Sigmoid colon (tissue), 7 donors: ENCODE measurements around the gene CDK9. TPM values are rescaled to one million over a fixed set of nuclear protein-coding genes. Genes with fewer than 3 reads are reported as not detected.
A peak's percentile ranks its signal among the peaks of the same experiment; 100 is the strongest.

Experiments
- DNase-seq: peaks from one replicate; pipeline ENCODE4 v3.0.0-alpha.2; 2019
- H3K27ac ChIP-seq, 4 donors: fragments of 200-600 bp; sonication (generic); one replicate each; pipeline ENCODE4 v1.5.1; 2016 to 2019; ENCODE audit warnings: mild to moderate bottlenecking in 1 of 4
- H3K27me3 ChIP-seq, 3 donors: fragments of 200-600 bp; sonication (generic); one replicate each; pipeline ENCODE4 v1.5.1; 2019; ENCODE audit warnings: mild to moderate bottlenecking in 1 of 3
- H3K36me3 ChIP-seq, 4 donors: fragments of 200-600 bp; sonication (generic); one replicate each; pipeline ENCODE4 v1.5.1; 2016 to 2019
- H3K4me1 ChIP-seq, 4 donors: fragments of 200-600 bp; sonication (generic); one replicate each; pipeline ENCODE4 v1.5.1; 2017 to 2019
- H3K4me3 ChIP-seq, 4 donors: fragments of 200-600 bp; sonication (generic); one replicate each; pipeline ENCODE4 v1.5.1; 2017 to 2019; ENCODE audit warnings: mild to moderate bottlenecking in 2 of 4, moderate library complexity in 1 of 4
- H3K9me3 ChIP-seq, 4 donors: fragments of 200-600 bp in 3 of 4; sonication (generic) in 3 of 4; one replicate each; pipeline versions ENCODE4 v1.5.1 to v1.6.1; 2013 to 2019
- EP300 ChIP-seq, 4 donors: sonication (generic); formaldehyde crosslinking; IDR thresholded peaks; one replicate each; pipeline ENCODE4 v1.6.1; 2017; ENCODE audit warnings: antibody characterized with exemption in 4 of 4
- POLR2A ChIP-seq, 2 donors: fragments of 450-650 bp; IDR thresholded peaks; one replicate each; pipeline ENCODE4 v1.6.1; 2016; ENCODE audit warnings: antibody characterized with exemption in 2 of 2, mild to moderate bottlenecking in 2 of 2, moderate library complexity in 2 of 2
- POLR2AphosphoS5 ChIP-seq, 4 donors: sonication (generic); formaldehyde crosslinking; IDR thresholded peaks; one replicate each; pipeline ENCODE4 v1.6.1; 2017; ENCODE audit warnings: antibody characterized with exemption in 4 of 4
- WGBS, 2 donors: extraction: QIAGEN DNeasy Blood & Tissue Kit; methylation state at CpG; one replicate each; pipeline ENCODE4 v1.1.7; 2013; 5-methylcytosine and 5-hydroxymethylcytosine counted together
- intact Hi-C: fragments of 100-400 bp; cut with DNase I; formaldehyde crosslinking; loops from one replicate; pipeline ENCODE4 v1.15.1; 2023
- polyA plus RNA-seq, 3 donors: library from polyadenylated mRNA; stranded (reverse); fragments of 200-250 nt; gene quantifications; one replicate each; pipeline ENCODE4 v1.2.3, GENCODE V29; 2013
- total RNA-seq, 4 donors: library from RNA; depleted of rRNA; stranded (reverse); fragments of >200 nt; gene quantifications; one replicate each; pipeline ENCODE4 v1.1.0, GENCODE V29; 2016
- TF ChIP-seq, protein P1 (sequence below), 4 experiments: fragments of 450-650 bp in 3 of 4; fragments of 200-600 bp in 1 of 4; IDR thresholded peaks; one replicate each; pipeline ENCODE4 v1.5.1; 2016 to 2019; ENCODE audit warnings: antibody characterized with exemption in 4 of 4, mild to moderate bottlenecking in 3 of 4, moderate library complexity in 2 of 4
- donor health status: healthy with polysubstance abuse.
- donor health status: Bipolar disorder and iron deficiency.
- donor health status: healthy.

CDK9 gene
- total and polyA plus RNA-seq, 7 donors: 28.9 to 77.2 (median 47.2) TPM

GRCh38 chr9:127789179-127789578 lies 3.3 kb downstream of the CDK9 start:
- Histone ChIP-seq H3K36me3 (peaks cover 27 to 56% (median 47%) of the 10 kb centered on the region in 4 donors), H3K4me1 (peaks cover 0 to 37% (median 31%) of the 10 kb centered on the region in 4 donors), H3K27ac (no peak overlapping the region), H3K4me3 (no peak overlapping the region), H3K27me3 (no peaks in the 10 kb centered on the region), H3K9me3 (no peaks in the 10 kb centered on the region)
- intact Hi-C loops: loop anchor here (5.0 kb wide), 2 partner anchors 128 to 177 kb away; partner anchors contain the start of genes ST6GALNAC4 and STXBP1
- 89 to 91% methylated on average over 25 of the region's 25 CpGs for WGBS, 2 donors
- TF ChIP-seq POLR2AphosphoS5 (IDR thresholded peaks at IDR 0.05) (no peak), POLR2A (IDR thresholded peaks at IDR 0.05) (no peak), EP300 (IDR thresholded peaks at IDR 0.05) (no peak)
- TF ChIP-seq, protein P1, sequence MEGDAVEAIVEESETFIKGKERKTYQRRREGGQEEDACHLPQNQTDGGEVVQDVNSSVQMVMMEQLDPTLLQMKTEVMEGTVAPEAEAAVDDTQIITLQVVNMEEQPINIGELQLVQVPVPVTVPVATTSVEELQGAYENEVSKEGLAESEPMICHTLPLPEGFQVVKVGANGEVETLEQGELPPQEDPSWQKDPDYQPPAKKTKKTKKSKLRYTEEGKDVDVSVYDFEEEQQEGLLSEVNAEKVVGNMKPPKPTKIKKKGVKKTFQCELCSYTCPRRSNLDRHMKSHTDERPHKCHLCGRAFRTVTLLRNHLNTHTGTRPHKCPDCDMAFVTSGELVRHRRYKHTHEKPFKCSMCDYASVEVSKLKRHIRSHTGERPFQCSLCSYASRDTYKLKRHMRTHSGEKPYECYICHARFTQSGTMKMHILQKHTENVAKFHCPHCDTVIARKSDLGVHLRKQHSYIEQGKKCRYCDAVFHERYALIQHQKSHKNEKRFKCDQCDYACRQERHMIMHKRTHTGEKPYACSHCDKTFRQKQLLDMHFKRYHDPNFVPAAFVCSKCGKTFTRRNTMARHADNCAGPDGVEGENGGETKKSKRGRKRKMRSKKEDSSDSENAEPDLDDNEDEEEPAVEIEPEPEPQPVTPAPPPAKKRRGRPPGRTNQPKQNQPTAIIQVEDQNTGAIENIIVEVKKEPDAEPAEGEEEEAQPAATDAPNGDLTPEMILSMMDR (IDR thresholded peaks at IDR 0.05): no peak
- no peak for DNase-seq

DNA sequence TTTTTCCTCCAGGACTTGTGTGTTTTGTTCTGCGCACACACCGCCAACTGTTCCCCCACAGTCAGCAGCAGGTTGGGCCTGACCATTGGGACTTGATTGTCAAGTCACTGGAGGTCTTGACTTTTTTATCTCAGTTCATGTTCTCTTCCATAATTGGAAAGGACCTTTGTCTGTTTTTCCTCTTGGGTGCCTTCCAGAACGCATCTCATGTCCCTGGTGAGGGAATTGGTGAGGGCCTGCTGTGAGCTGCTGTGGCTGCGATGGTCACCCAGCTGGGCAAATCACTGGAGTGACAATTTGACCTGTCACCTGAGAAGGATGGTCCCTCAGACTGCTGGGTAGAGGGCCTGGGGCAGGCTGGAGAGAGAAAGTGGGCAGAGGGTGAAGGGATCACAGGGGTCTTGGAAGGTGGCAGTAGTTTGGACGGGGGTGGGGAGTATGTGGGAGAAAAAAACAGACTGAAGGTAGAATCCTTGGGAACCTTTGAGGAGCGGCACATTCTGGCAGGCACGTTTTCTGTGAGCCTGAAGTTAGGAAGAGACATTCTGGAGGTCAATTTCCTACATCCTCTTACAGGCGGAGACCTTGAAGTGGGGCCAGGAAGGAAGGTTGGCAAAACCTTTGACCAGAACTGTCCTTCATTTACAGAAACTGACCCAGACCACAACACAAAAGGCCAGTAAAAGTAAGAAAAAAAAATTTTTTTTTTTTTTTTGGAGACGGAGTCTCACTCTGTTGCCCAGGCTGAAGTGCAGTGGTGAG lies 4.4 kb downstream of the CDK9 start:
- Histone ChIP-seq H3K9me3 (no peaks in the 10 kb centered on the region), H3K36me3 (peaks cover 27 to 60% (median 47%) of the 10 kb centered on the region in 4 donors), H3K4me3 (no peak overlapping the region), H3K27me3 (no peaks in the 10 kb centered on the region), H3K27ac (no peak overlapping the region), H3K4me1 (peaks cover 0 to 32% (median 25%) of the 10 kb centered on the region in 4 donors)
- WGBS, 2 donors: 84 to 85% methylated on average over 9 of the region's 9 CpGs
- intact Hi-C loops: no loop called here
- no peak for TF ChIP-seq POLR2A (IDR thresholded peaks at IDR 0.05)
- TF ChIP-seq, protein P1 (IDR thresholded peaks at IDR 0.05): no peak
- no peak for DNase-seq

- TF ChIP-seq, protein P1 (IDR thresholded peaks at IDR 0.05): no peak
- TF ChIP-seq POLR2A (IDR thresholded peaks at IDR 0.05): no peak
- 86 to 94% methylated on average over 4 of the region's 4 CpGs for WGBS, 2 donors
- H3K36me3 ChIP-seq: peaks cover 27 to 60% (median 47%) of the 10 kb centered on the region in 4 donors
- H3K27me3 ChIP-seq: no peaks in the 10 kb centered on the region
- H3K4me1 ChIP-seq: peaks cover 0 to 34% (median 28%) of the 10 kb centered on the region in 4 donors
- H3K9me3 ChIP-seq: no peaks in the 10 kb centered on the region
- no peak overlapping the region for H3K27ac ChIP-seq
- intact Hi-C loops: no loop called here
- DNase-seq: no peak
- H3K4me3 ChIP-seq: no peak overlapping the region
Observed at GRCh38 chr9:127791085-127791484, 5.3 kb downstream of the CDK9 start.

DNA sequence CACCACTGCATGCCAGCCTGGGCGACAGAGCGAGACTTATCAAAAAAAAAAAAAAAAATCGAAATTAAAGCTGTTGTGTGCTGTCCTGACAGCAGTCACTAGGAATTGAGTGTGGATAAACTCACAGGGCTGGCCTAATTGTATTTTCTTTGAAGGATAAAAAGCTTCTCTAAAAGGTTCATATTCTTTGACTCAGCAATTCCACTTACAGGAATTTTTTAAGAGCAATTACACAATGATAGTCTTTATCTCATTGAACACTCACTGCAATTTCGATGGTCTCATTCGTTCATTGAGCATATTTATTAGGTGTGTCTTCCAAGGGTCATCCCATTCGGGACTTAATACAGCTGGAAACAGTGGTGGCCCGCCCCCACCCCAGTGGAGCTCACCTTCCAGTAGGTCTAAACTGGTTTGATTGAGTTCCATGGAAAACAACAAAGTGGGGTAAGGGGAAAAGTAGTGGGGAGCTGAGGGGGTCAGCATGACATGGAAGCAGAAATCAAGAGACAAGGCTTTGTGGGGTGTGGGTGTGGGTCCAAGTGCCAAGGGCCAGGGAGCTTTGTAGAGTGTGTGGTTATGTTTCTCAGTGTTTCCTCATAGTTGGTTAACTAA lies 6.7 kb downstream of the CDK9 start:
- DNase-seq: no peak
- Histone ChIP-seq H3K27ac (no peak overlapping the region), H3K9me3 (no peaks in the 10 kb centered on the region), H3K36me3 (peaks cover 24 to 55% (median 43%) of the 10 kb centered on the region in 4 donors), H3K4me3 (no peak overlapping the region), H3K27me3 (no peaks in the 10 kb centered on the region), H3K4me1 (peaks cover 0 to 30% (median 21%) of the 10 kb centered on the region in 4 donors)
- TF ChIP-seq POLR2A (IDR thresholded peaks at IDR 0.05): no peak
- 71 to 89% methylated on average over 7 of the region's 7 CpGs for WGBS, 2 donors
- intact Hi-C loops: no loop called here

DNA sequence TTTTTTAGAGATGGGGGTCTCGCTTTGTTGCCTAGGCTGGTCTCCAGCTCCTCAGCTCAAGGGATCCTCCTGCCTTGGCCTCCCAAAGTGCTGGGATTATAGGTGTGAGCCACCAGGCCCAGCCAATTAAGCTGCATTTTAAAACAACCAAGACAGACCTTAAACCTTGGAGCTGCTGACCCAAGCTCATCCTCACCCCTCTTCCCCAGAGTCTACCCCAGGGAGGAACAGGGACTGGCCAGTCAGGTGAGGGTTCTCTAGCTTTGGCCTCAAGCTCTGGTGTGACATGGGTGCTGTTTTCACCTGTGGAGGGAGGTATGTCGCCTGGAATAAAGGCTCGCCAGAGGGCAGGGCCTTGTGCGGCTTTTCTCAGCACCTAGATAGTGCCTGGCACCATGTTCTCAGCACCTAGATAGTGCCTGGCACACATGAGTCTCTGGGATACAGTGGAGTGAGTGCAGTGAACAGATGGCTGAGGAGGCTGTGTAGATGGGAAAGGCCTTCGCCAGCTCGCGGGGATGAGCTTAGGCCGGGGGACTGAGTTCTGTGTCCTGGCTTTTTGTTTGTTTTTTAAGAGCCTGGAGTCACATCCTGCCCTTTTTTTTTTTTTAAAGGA lies 7.4 kb downstream of the CDK9 start:
- DNase-seq: no peak
- TF ChIP-seq POLR2AphosphoS5 (IDR thresholded peaks at IDR 0.05) (peak in 1 of 4 donors; percentile 20), POLR2A (IDR thresholded peaks at IDR 0.05) (no peak), EP300 (IDR thresholded peaks at IDR 0.05) (no peak)
- TF ChIP-seq, protein P1 (IDR thresholded peaks at IDR 0.05): no peak
- intact Hi-C loops: no loop called here
- Histone ChIP-seq H3K4me1 (peaks cover 0 to 28% (median 15%) of the 10 kb centered on the region in 4 donors), H3K36me3 (peaks cover 17 to 48% (median 37%) of the 10 kb centered on the region in 4 donors), H3K27me3 (no peaks in the 10 kb centered on the region), H3K9me3 (no peaks in the 10 kb centered on the region), H3K4me3 (no peak overlapping the region), H3K27ac (no peak overlapping the region)
- 67 to 79% methylated on average over 8 of the region's 8 CpGs for WGBS, 2 donors
